Inflammatory macrophage (primary cell): Measurements from ENCODE around the gene ABHD16B.

Experiments used
- DNase-seq, 2 donors: peaks; one replicate each; pipeline ENCODE4 v3.0.0-alpha.2; 2020 to 2022

Gene ABHD16B

GRCh38 chr20:63897978-63898561 lies 36.8 kb downstream of the ABHD16B start:
- no peak for DNase-seq

GRCh38 chr20:63898882-63899558 lies 37.7 kb downstream of the ABHD16B start:
- peak; percentile 50 to 53 for DNase-seq

GRCh38 chr20:63900413-63900812 lies 39.1 kb downstream of the ABHD16B start:
- DNase-seq, result peak; percentile 61 to 87

- DNase-seq, result peak; percentile 23 to 44
Measured at GRCh38 chr20:63903796-63904561, 42.7 kb downstream of the ABHD16B start.

- no peak for DNase-seq
Measured at GRCh38 chr20:63908008-63908682, 46.8 kb downstream of the ABHD16B start.

GRCh38 chr20:63911176-63911575 lies 49.9 kb downstream of the ABHD16B start:
- peak; percentile 45 to 49 for DNase-seq
